Prostate gland (tissue), 2 donors: ENCODE data around the gene PRSS21. TPM values are rescaled to one million over a fixed set of nuclear protein-coding genes. Genes with fewer than 3 reads are reported as not detected.

ENCODE experiments used
- DNase-seq: peaks from one replicate; pipeline ENCODE4 v3.0.0-alpha.2; 2019; ENCODE audit warnings: low spot score
- H3K27ac ChIP-seq, 2 donors: fragments of 200-600 bp; sonication (generic); 2 replicates each; pipeline ENCODE4 v1.5.1; 2017 to 2019
- H3K27me3 ChIP-seq: fragments of 200-600 bp; sonication (generic); replicated peaks from 2 replicates; pipeline ENCODE4 v1.5.1; 2019; ENCODE audit not compliant: insufficient read depth
- H3K36me3 ChIP-seq, 2 donors: fragments of 200-600 bp; sonication (generic); 1 replicate in 1 of 2; 2 replicates in 1 of 2; pipeline versions ENCODE4 v1.5.1 to v1.8.1; 2017 to 2019
- H3K4me1 ChIP-seq: fragments of 200-600 bp; sonication (generic); replicated peaks from 2 replicates; pipeline ENCODE4 v1.5.1; 2019
- H3K4me3 ChIP-seq, 2 donors: fragments of 200-600 bp; sonication (generic); 2 replicates each; pipeline ENCODE4 v1.5.1; 2017 to 2019
- H3K9me3 ChIP-seq: fragments of 200-600 bp; sonication (generic); 2 replicates; pipeline ENCODE4 v1.5.1; 2017
- POLR2A ChIP-seq: fragments of 450-650 bp; IDR thresholded peaks from one replicate; pipeline ENCODE4 v1.6.1; 2016; ENCODE audit warnings: antibody characterized with exemption, mild to moderate bottlenecking
- POLR2AphosphoS5 ChIP-seq: sonication (generic); formaldehyde crosslinking; IDR thresholded peaks from one replicate; pipeline ENCODE4 v1.6.1; 2017; ENCODE audit warnings: antibody characterized with exemption
- WGBS: methylation state at CpG from one replicate; pipeline ENCODE4 v1.1.5; 2018; 5-methylcytosine and 5-hydroxymethylcytosine counted together
- intact Hi-C: fragments of 100-400 bp; cut with DNase I; formaldehyde crosslinking; loops from one replicate; pipeline ENCODE4 v1.14.2; 2022
- total RNA-seq, 2 donors: library from RNA; depleted of rRNA; stranded (reverse); fragments of >200 nt; gene quantifications; one replicate each; pipeline ENCODE4 v1.1.0, GENCODE V29; 2016
- TF ChIP-seq, protein P1 (sequence below), 4 experiments: fragments of 200-600 bp in 2 of 4; fragments of 450-650 bp in 2 of 4; sonication (generic) in 2 of 4; IDR thresholded peaks; 1 replicate in 3 of 4; 2 replicates in 1 of 4; pipeline ENCODE4 v1.5.1; 2016 to 2019; ENCODE audit warnings: antibody characterized with exemption in 4 of 4, mild to moderate bottlenecking in 2 of 4, moderate library complexity in 2 of 4

Gene PRSS21
- total RNA-seq, 2 donors from 2014 or later: 33.5 to 50.6 TPM

DNA sequence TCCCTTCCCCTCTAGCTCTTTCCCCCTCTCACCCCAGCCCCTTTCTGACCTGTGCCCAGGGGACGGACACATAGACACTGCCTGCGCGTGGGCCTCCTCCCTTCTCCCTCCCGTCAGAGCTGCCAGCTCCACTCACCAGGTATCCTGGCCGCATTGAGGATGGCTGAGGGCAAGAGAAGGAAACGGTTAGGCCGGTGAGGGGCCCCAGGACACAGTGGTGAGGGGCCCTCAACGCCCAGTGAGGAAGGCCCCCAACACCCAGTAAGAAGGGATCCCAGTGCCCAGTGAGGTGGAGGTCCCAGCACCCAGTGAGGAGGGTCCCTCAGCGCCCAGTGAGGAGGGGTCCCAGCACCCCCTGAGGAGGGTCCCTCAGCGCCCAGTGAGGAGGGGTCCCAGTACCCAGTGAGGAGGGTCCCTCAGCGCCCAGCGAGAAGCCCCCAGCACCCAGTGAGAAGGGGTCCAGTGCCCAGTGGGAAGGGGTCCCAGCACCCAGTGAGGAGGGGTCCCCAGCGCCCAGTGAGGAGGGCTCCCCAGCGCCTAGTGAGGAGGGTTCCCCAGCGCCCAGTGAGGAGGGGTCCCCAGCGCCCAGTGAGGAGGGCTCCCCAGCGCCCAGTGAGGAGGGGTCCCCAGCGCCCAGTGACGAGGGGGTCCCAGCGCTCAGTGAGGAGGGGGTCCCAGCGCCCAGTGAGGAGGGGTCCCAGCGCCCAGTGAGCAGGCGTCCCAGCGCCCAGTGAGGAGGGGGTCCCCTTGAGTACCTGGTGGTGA lies 39.8 kb downstream of the PRSS21 start:
- peak overlapping the region; percentile 86 to 88 for H3K27ac ChIP-seq
- TF ChIP-seq POLR2AphosphoS5 (no peak), POLR2A (no peak)
- TF ChIP-seq, protein P1, sequence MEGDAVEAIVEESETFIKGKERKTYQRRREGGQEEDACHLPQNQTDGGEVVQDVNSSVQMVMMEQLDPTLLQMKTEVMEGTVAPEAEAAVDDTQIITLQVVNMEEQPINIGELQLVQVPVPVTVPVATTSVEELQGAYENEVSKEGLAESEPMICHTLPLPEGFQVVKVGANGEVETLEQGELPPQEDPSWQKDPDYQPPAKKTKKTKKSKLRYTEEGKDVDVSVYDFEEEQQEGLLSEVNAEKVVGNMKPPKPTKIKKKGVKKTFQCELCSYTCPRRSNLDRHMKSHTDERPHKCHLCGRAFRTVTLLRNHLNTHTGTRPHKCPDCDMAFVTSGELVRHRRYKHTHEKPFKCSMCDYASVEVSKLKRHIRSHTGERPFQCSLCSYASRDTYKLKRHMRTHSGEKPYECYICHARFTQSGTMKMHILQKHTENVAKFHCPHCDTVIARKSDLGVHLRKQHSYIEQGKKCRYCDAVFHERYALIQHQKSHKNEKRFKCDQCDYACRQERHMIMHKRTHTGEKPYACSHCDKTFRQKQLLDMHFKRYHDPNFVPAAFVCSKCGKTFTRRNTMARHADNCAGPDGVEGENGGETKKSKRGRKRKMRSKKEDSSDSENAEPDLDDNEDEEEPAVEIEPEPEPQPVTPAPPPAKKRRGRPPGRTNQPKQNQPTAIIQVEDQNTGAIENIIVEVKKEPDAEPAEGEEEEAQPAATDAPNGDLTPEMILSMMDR (IDR thresholded peaks at IDR 0.05): no peak
- DNase-seq: no peak
- peak overlapping the region; percentile 21 to 42 for H3K4me3 ChIP-seq
- intact Hi-C loops: no loop called here
- WGBS: 81% methylated on average over 22 of the region's 24 CpGs
- no peaks in the 10 kb centered on the region for H3K27me3 ChIP-seq
- no peaks in the 10 kb centered on the region for H3K9me3 ChIP-seq
- no peaks in the 10 kb centered on the region for H3K4me1 ChIP-seq
- no peaks in the 10 kb centered on the region for H3K36me3 ChIP-seq

DNA sequence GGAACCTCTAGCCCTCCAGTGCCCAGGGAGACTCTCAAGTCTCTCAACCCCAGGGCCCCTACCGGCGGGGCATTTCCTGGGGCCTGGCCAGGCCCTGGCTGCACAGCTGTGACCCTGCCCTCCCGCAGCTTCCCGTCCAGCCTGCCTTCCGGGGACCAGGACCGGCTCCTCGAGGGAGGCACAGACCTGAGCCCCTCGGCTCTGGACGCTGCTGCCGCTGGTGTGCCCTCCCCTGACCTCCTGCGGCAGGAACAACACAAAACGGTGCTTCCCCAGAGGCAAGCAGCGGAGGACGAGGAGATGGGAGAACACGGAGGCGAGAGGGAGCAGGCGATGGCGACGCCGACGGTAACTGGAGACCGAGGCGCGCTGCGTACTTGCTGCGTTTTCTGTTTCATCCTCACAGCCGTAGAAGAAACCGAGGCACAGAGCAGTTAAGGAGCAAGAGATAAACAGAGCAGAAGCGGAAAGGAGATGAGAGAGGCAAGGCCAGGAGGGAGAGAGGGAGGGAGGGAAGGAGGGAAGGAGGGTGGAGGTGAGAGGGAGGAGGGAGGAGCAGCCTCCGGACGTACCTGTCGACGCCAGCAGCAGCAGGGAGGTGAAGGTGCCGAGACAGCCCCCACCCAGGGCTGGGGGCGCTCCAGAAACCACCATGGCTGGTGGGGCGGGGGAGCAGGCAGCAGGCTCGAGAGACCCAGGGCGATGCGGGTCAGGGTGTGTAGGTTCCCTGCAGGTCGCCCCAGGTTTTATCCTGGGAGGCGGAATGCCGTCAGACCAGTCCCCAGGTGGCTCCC lies 40.6 kb downstream of the PRSS21 start, which contains the start of gene PRSS22:
TSS of gene PRSS22 (minus strand) at position 720 of the 794 bp plus-strand sequence. CDS start at position 654, 66 bp downstream.
- Histone ChIP-seq H3K36me3 (no peaks in the 10 kb centered on the region), H3K27ac (peak within 1 kb of the TSS; percentile 86 to 88), H3K9me3 (no peaks in the 10 kb centered on the region), H3K4me1 (no peaks in the 10 kb centered on the region), H3K27me3 (no peaks in the 10 kb centered on the region), H3K4me3 (peak within 1 kb of the TSS; percentile 21 to 42)
- intact Hi-C loops: no loop called here
- WGBS: 5% methylated on average over 42 of the region's 42 CpGs
- peak; percentile 74 for DNase-seq
- TF ChIP-seq POLR2AphosphoS5 (peak; percentile 36), POLR2A (peak; percentile 65)
- TF ChIP-seq, protein P1 (IDR thresholded peaks at IDR 0.05): no peak

DNA sequence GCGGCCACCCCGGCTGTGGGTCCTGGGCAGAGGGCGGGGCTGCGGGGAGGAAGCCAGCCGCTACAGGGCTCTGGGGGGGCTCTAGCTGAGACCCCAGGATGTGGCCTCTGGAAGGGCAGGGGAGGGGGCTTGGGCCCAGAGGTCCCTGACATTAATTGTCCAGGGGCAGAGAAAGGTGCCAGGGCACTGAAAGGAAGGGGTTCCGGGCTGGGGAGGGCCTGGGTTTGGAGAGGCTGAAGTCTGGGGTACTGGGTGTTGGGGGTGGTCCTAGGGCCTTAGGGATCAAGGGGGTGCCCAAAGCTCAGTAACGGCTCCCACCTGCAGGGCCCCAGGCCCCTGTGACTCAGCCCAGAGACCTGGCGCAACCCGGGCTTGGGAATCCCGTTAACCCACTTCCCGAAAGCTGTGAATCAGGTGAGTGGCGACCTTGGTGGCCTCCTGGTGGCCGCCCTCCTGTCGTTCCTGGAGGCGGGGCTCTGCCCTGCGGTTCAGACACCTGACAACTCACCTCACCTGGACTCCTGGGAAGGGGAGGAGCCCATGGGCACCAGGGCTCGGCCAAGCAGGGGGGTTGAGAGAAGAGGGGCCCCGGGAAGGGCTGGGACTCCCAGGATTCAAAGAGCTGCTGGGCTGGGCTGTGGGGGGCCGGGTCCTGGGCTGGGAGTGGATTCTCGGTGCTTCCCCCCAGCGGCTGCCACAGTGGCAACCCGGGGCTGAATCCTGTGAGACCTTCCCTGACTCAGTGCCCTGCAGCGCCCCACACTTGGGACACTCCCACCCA lies 41.4 kb downstream of the PRSS21 start:
- Histone ChIP-seq H3K27me3 (no peaks in the 10 kb centered on the region), H3K4me1 (no peaks in the 10 kb centered on the region), H3K27ac (peak overlapping the region; percentile 86 to 88), H3K36me3 (no peaks in the 10 kb centered on the region), H3K9me3 (no peaks in the 10 kb centered on the region), H3K4me3 (peak overlapping the region; percentile 21 to 42)
- peak; percentile 83 for DNase-seq
- intact Hi-C loops: no loop called here
- 16% methylated on average over 21 of the region's 23 CpGs for WGBS
- TF ChIP-seq POLR2A: no peak
- TF ChIP-seq POLR2AphosphoS5: peak; percentile 76
- TF ChIP-seq, protein P1 (IDR thresholded peaks at IDR 0.05): peak in 2 of 4 experiments; percentile 51 to 64

DNA sequence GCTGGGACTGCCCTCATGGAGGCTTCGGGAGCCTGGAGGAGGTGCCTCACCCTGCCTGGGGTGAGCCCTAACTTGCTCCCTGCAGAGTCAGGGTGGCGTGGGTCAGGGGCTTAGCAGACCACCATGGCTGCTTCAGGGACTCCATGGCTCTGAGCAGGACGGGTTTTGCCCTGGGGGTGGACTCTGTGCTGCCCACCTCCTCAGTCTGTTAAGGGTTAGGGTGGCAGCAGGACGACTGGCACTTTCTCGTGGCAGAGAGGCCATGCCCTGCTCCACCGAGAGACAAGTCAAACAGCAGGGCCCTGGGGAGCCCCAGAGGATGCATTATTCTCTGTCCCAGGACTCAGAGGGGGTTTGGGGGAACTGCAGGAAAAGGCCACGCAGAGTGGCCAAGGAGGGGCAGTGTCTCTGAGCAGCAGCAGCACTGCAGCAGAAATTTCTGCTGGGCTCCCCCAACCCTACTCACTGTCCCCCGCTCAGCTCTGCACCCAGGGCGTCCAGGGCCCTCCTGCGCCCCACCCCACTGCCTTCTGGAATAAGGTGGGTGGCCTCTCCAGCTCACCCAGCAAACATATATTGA lies 42.7 kb downstream of the PRSS21 start:
- DNase-seq: no peak
- intact Hi-C loops: no loop called here
- whole genome bisulfite sequencing: 86% methylated on average over 7 of the region's 10 CpGs
- Histone ChIP-seq H3K4me1 (no peaks in the 10 kb centered on the region), H3K27ac (no peak overlapping the region), H3K36me3 (no peaks in the 10 kb centered on the region), H3K4me3 (no peak overlapping the region), H3K9me3 (no peaks in the 10 kb centered on the region), H3K27me3 (no peaks in the 10 kb centered on the region)
- TF ChIP-seq POLR2A (no peak), POLR2AphosphoS5 (no peak)
- TF ChIP-seq, protein P1 (IDR thresholded peaks at IDR 0.05): no peak
